CD14-positive monocyte (primary cell): ENCODE data around the gene OTULIN. TPM values are rescaled to one million over a fixed set of nuclear protein-coding genes. Genes with fewer than 3 reads are reported as not detected.

Experiments
- DNase-seq, 3 donors: peaks; one replicate each; pipeline ENCODE4 v3.0.0-alpha.2; 2011 to 2022
- H2AFZ ChIP-seq: 2 replicates; pipeline ENCODE4 v1.6.0; 2012; ENCODE audit warnings: mild to moderate bottlenecking, low read depth, low read length, inconsistent platforms; ENCODE audit not compliant: insufficient read depth, poor library complexity, severe bottlenecking
- H3K27ac ChIP-seq, 2 donors: 1 replicate in 1 of 2; 2 replicates in 1 of 2; pipeline ENCODE4 v1.5.1; 2012 to 2013; ENCODE audit warnings: low read length in 2 of 2, control low read depth in 1 of 2, inconsistent platforms in 1 of 2, low read depth in 1 of 2, mild to moderate bottlenecking in 1 of 2
- H3K27me3 ChIP-seq, 2 donors: one replicate each; pipeline versions ENCODE4 v1.6.0 to v1.6.1; 2011 to 2013; ENCODE audit warnings: low read length in 2 of 2; ENCODE audit not compliant: control insufficient read depth in 2 of 2, insufficient read depth in 2 of 2
- H3K36me3 ChIP-seq, 2 donors: replicated peaks in 1 of 2; 1 replicate in 1 of 2; 2 replicates in 1 of 2; pipeline versions ENCODE4 v1.5.1 to v1.6.1; 2012 to 2013; ENCODE audit warnings: low read length in 2 of 2, control low read depth in 1 of 2, inconsistent platforms in 1 of 2, mild to moderate bottlenecking in 1 of 2; ENCODE audit not compliant: insufficient read depth in 2 of 2, control insufficient read depth in 1 of 2
- H3K4me1 ChIP-seq, 2 donors: 1 replicate in 1 of 2; 2 replicates in 1 of 2; pipeline versions ENCODE4 v1.5.1 to v1.6.1; 2012 to 2013; ENCODE audit warnings: low read length in 2 of 2, control low read depth in 1 of 2, inconsistent platforms in 1 of 2, mild to moderate bottlenecking in 1 of 2, moderate library complexity in 1 of 2; ENCODE audit not compliant: insufficient read depth in 2 of 2, control insufficient read depth in 1 of 2
- H3K4me2 ChIP-seq: replicated peaks from 2 replicates; pipeline ENCODE3; 2012; ENCODE audit warnings: low read length, moderate library complexity, mild to moderate bottlenecking; ENCODE audit not compliant: poor library complexity, severe bottlenecking; ENCODE audit errors: extremely low read depth
- H3K4me3 ChIP-seq, 3 experiments: fragments of 200-600 bp in 1 of 3; sonication (generic) in 1 of 3; replicated peaks in 1 of 3; 1 replicate in 2 of 3; 2 replicates in 1 of 3; pipeline ENCODE4 v1.5.1; 2011 to 2013; ENCODE audit warnings: low read length in 3 of 3, mild to moderate bottlenecking in 3 of 3, control low read depth in 2 of 3, low read depth in 2 of 3, inconsistent platforms in 1 of 3, moderate library complexity in 1 of 3
- H3K79me2 ChIP-seq: 2 replicates; pipeline ENCODE4 v1.6.0; 2012; ENCODE audit warnings: mild to moderate bottlenecking, control low read depth, inconsistent platforms, low read length, moderate library complexity; ENCODE audit not compliant: insufficient read depth
- H3K9ac ChIP-seq: 2 replicates; pipeline ENCODE4 v1.6.0; 2017; ENCODE audit warnings: low read length, mild to moderate bottlenecking; ENCODE audit not compliant: insufficient read depth, poor library complexity, severe bottlenecking
- H3K9me3 ChIP-seq, 2 donors: replicated peaks in 1 of 2; 1 replicate in 1 of 2; 2 replicates in 1 of 2; pipeline versions ENCODE4 v1.5.1 to v1.6.1; 2012 to 2013; ENCODE audit warnings: low read length in 2 of 2, control low read depth in 1 of 2; ENCODE audit not compliant: control insufficient read depth in 1 of 2, insufficient read depth in 1 of 2
- H4K20me1 ChIP-seq: 2 replicates; pipeline ENCODE4 v1.6.0; 2012; ENCODE audit warnings: mild to moderate bottlenecking, low read length, control low read depth, moderate library complexity; ENCODE audit not compliant: insufficient read depth
- H3K27ac Mint-ChIP-seq, 7 donors: one replicate each; pipeline ENCODE4 v1.8.0; 2020; ENCODE audit warnings: mild to moderate bottlenecking in 7 of 7, mixed read lengths in 7 of 7, moderate library complexity in 6 of 7, inconsistent platforms in 2 of 7
- H3K27me3 Mint-ChIP-seq, 3 donors: one replicate each; pipeline ENCODE4 v1.8.0; 2021 to 2022; ENCODE audit warnings: low read depth in 3 of 3, mild to moderate bottlenecking in 3 of 3, mixed read lengths in 3 of 3, moderate library complexity in 3 of 3, inconsistent platforms in 1 of 3
- H3K36me3 Mint-ChIP-seq, 2 donors: one replicate each; pipeline ENCODE4 v1.8.0; 2020; ENCODE audit warnings: mixed read lengths in 2 of 2, inconsistent platforms in 1 of 2, mild to moderate bottlenecking in 1 of 2
- H3K4me1 Mint-ChIP-seq: one replicate; pipeline ENCODE4 v1.8.0; 2020; ENCODE audit warnings: mild to moderate bottlenecking, mixed read lengths
- H3K4me3 Mint-ChIP-seq, 2 donors: one replicate each; pipeline ENCODE4 v1.8.0; 2020; ENCODE audit warnings: mild to moderate bottlenecking in 2 of 2, mixed read lengths in 2 of 2, moderate library complexity in 1 of 2
- H3K9me3 Mint-ChIP-seq, 7 donors: one replicate each; pipeline ENCODE4 v1.8.0; 2020 to 2022; ENCODE audit warnings: mixed read lengths in 7 of 7, mild to moderate bottlenecking in 6 of 7, moderate library complexity in 6 of 7, inconsistent platforms in 2 of 7
- CTCF ChIP-seq: fragments of 200-600 bp; IDR thresholded peaks from one replicate; pipeline ENCODE4 v1.8.0; 2022; ENCODE audit warnings: antibody characterized with exemption, mild to moderate bottlenecking
- WGBS: methylation state at CpG from one replicate; pipeline ENCODE4 v1.1.5; 2013; ENCODE audit warnings: missing lambda C conversion rate; ENCODE audit not compliant: insufficient coverage; 5-methylcytosine and 5-hydroxymethylcytosine counted together
- intact Hi-C, 2 donors: fragments of 100-400 bp; cut with micrococcal nuclease; formaldehyde crosslinking; loops; one replicate each; pipeline versions ENCODE4 v1.15.0 to v1.15.1; 2023
- polyA plus RNA-seq, 3 donors: library from polyadenylated mRNA; depleted of rRNA in 1 of 3; unstranded in 2 of 3; stranded (reverse) in 1 of 3; fragments of 300-500 nt in 2 of 3; fragments of >200 nt in 1 of 3; fragmentation: Illumina TruSeq in 2 of 3; gene quantifications; 1 replicate in 2 of 3; 2 replicates in 1 of 3; pipeline ENCODE4 v1.2.3, GENCODE V29; 2012 to 2021

OTULIN gene
- polyA plus RNA-seq, 3 donors, result 13.7 to 14.2 (median 14.0) TPM

DNA sequence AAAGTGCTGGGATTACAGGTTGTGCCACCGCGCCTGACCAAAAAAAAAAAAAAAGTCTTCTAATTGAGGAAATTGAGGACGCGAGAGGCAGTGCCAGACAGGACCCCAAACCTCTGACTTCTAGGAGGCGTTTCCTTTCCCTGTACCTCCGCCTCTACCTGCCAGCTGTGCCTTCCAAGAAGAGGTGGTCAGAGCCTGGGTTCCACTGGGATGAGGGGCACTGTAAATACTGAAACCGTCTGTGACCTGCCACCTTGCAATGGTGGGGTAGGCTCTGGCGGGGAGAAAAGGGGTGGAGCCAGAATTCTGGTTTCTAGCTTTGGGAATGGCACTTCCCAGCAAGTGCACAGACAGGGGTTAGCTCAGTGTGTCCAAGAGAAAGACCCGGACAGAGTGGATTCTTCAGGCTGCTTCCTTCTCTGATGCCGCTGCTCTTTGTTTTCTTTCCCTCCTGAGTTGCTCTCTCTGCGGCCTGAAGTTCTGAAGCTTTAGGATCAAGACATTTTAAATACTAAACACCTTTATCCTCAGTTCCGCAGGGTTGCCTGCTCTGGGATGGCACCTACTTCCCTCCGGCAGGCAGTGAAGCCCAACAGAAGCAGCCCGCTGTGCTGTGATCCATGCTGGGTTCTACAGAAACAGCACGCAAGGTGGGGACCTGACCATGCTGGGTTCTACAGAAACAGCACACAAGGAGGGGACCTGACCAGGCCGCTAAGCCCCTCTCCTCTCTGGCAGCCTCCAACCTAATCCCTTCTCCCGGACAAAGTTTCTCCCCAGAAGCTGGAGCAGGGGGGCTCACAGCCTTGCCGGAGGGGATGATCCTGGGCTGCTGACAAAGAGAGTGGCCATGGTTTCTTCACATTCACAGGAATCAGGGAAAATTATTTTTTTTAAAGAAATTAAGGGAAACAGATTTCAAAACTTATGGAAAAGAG is 65.2 kb downstream of the OTULIN start:
- 97% methylated on average over 9 of the region's 18 CpGs for WGBS
- Histone ChIP-seq H3K4me3 (no peak overlapping the region), H2AFZ (no peak overlapping the region), H3K27me3 (no peaks in the 10 kb centered on the region), H3K4me1 (peaks cover 7% of the 10 kb centered on the region in 2 donors), H3K9me3 (no peaks in the 10 kb centered on the region), H3K79me2 (no peaks in the 10 kb centered on the region), H3K27ac (no peak overlapping the region), H3K4me2 (no peak overlapping the region), H3K36me3 (no peaks in the 10 kb centered on the region), H4K20me1 (no peaks in the 10 kb centered on the region), H3K9ac (no peak overlapping the region)
- peaks cover 0 to 2% (median 2%) of the 10 kb centered on the region in 3 donors for H3K27me3 Mint-ChIP-seq
- no peak for TF ChIP-seq CTCF
- peaks cover 2 to 13% of the 10 kb centered on the region in 2 donors for H3K36me3 Mint-ChIP-seq
- H3K4me1 Mint-ChIP-seq, result peaks cover 7% of the 10 kb centered on the region
- no peak overlapping the region for H3K4me3 Mint-ChIP-seq
- peak overlapping the region in 1 of 7 donors; percentile 54 for H3K27ac Mint-ChIP-seq
- intact Hi-C loops, result loop anchor here in 1 of 2 donors (5.0 to 10.0 kb wide), 2 partner anchors 145 to 273 kb away; partner anchors contain the start of gene ANKH
- no peak for DNase-seq
- H3K9me3 Mint-ChIP-seq, result no peaks in the 10 kb centered on the region

- H3K9me3 Mint-ChIP-seq, result no peaks in the 10 kb centered on the region
- no peak for TF ChIP-seq CTCF
- H3K4me2 ChIP-seq, result no peak overlapping the region
- H3K4me3 Mint-ChIP-seq, result no peak overlapping the region
- no peaks in the 10 kb centered on the region for H3K4me1 ChIP-seq
- H3K36me3 ChIP-seq, result no peaks in the 10 kb centered on the region
- H4K20me1 ChIP-seq, result no peaks in the 10 kb centered on the region
- H3K79me2 ChIP-seq, result no peaks in the 10 kb centered on the region
- WGBS, result 97% methylated on average over 10 of the region's 13 CpGs
- no peak overlapping the region for H2AFZ ChIP-seq
- H3K9ac ChIP-seq, result no peak overlapping the region
- H3K9me3 ChIP-seq, result no peaks in the 10 kb centered on the region
- no peak overlapping the region for H3K4me3 ChIP-seq
- peaks cover 0 to 2% (median 0%) of the 10 kb centered on the region in 3 donors for H3K27me3 Mint-ChIP-seq
- intact Hi-C loops, result no loop called here
- H3K27ac ChIP-seq, result no peak overlapping the region
- no peak for DNase-seq
- H3K4me1 Mint-ChIP-seq, result peaks cover 3% of the 10 kb centered on the region
- no peaks in the 10 kb centered on the region for H3K27me3 ChIP-seq
- H3K36me3 Mint-ChIP-seq, result peaks cover 2 to 13% of the 10 kb centered on the region in 2 donors
- no peak overlapping the region for H3K27ac Mint-ChIP-seq
Measured at GRCh38 chr5:14730466-14730865, 65.9 kb downstream of the OTULIN start.
